HCT116 (cell line): ENCODE results near the gene SCFD2. TPM values are rescaled to one million over a fixed set of nuclear protein-coding genes. Genes with fewer than 3 reads are reported as not detected.

Source experiments
- ATAC-seq: fragments of 200-7000 bp; cut with Tn5 transposase; 2 replicates; pipeline ENCODE4 v1.9.1; 2020; ENCODE audit warnings: mild to moderate bottlenecking, moderate library complexity
- BruUV-seq: library from RNA; stranded (reverse); fragments of 400-500 nt; replicated peaks from 2 replicates; lab custom pipeline; 2021; lab: Mats Ljungman, UMichigan
- CTCF ChIA-PET: fragments of 300-600 bp; sonication (Branson Sonifier 250); formaldehyde crosslinking; loops from one replicate; lab custom pipeline; 2021; ENCODE audit warnings: antibody characterized with exemption; lab: Charles Lee
- POLR2A ChIA-PET: fragments of 300-600, 350-600 bp; sonication (Branson Sonifier 250); formaldehyde crosslinking; loops from one replicate; lab custom pipeline; 2021; ENCODE audit warnings: antibody characterized with exemption; lab: Charles Lee
- RAD21 ChIA-PET, 2 experiments: fragments of 300-600 bp; sonication (Branson Sonifier 250); formaldehyde crosslinking; loops; one replicate each; lab custom pipeline; 2023; ENCODE audit warnings: low total read pairs in 2 of 2; ENCODE audit not compliant: uncharacterized antibody in 2 of 2, unreplicated experiment in 2 of 2, low non-redundant PET in 1 of 2; lab: Charles Lee
- DNase-seq: peaks from one replicate; pipeline ENCODE4 v3.0.0-alpha.2; 2010; ENCODE audit warnings: low read depth, low spot score
- H2AFZ ChIP-seq: fragments of 200-600 bp; shearing (Covaris generic), sonication (generic); 2 replicates; pipeline ENCODE4 v1.6.1; 2017; ENCODE audit warnings: low read depth, mixed run types, mixed read lengths, antibody characterized with exemption, low read length; ENCODE audit not compliant: poor library complexity, severe bottlenecking
- H3K27ac ChIP-seq: 2 replicates; pipeline ENCODE4 v1.5.1; 2012; ENCODE audit warnings: low read depth, low read length
- H3K27me3 ChIP-seq: fragments of 200-600 bp; sonication (generic); 2 replicates; pipeline ENCODE4 v1.6.1; 2016; ENCODE audit warnings: mixed run types, low read length, mixed read lengths; ENCODE audit not compliant: insufficient read depth
- H3K36me3 ChIP-seq, 2 experiments: fragments of 200-500 bp in 1 of 2; fragments of 200-600 bp in 1 of 2; sonication (Bioruptor generic) in 1 of 2; sonication (generic) in 1 of 2; 2 replicates each; pipeline versions ENCODE4 v1.5.1 to v1.6.1; 2014 to 2016; ENCODE audit warnings: low read length in 2 of 2, inconsistent platforms in 1 of 2, mixed read lengths in 1 of 2, mixed run types in 1 of 2; ENCODE audit not compliant: insufficient read depth in 2 of 2, control insufficient read depth in 1 of 2
- H3K4me1 ChIP-seq, 2 experiments: fragments of 200-600 bp in 1 of 2; sonication (generic) in 1 of 2; 2 replicates each; pipeline versions ENCODE4 v1.5.1 to v1.6.1; 2012 to 2017; ENCODE audit warnings: low read length in 2 of 2, inconsistent platforms in 1 of 2, mild to moderate bottlenecking in 1 of 2, mixed read lengths in 1 of 2, mixed run types in 1 of 2, moderate library complexity in 1 of 2; ENCODE audit not compliant: insufficient read depth in 2 of 2, control insufficient read depth in 1 of 2
- H3K4me2 ChIP-seq: fragments of 200-600 bp; sonication (generic); 2 replicates; pipeline ENCODE4 v1.6.1; 2017; ENCODE audit warnings: mixed run types, low read length, mixed read lengths
- H3K4me3 ChIP-seq, 2 experiments: fragments of 200-600 bp in 1 of 2; sonication (generic) in 1 of 2; replicated peaks in 1 of 2; 2 replicates each; pipeline ENCODE4 v1.5.1; 2011 to 2016; ENCODE audit warnings: low read length in 2 of 2, control low read depth in 1 of 2, low read depth in 1 of 2, mild to moderate bottlenecking in 1 of 2, mixed read lengths in 1 of 2, mixed run types in 1 of 2
- H3K79me2 ChIP-seq: fragments of 200-600 bp; sonication (generic); 2 replicates; pipeline ENCODE4 v1.6.1; 2017; ENCODE audit warnings: mild to moderate bottlenecking, mixed run types, low read length, moderate library complexity, mixed read lengths; ENCODE audit not compliant: insufficient read depth
- H3K9ac ChIP-seq: fragments of 200-600 bp; sonication (generic); 2 replicates; pipeline ENCODE4 v1.6.1; 2016; ENCODE audit warnings: low read length, mixed read lengths
- H3K9me2 ChIP-seq: fragments of 200-600 bp; sonication (generic), shearing (Covaris generic); 2 replicates; pipeline ENCODE4 v1.6.1; 2017; ENCODE audit warnings: mixed run types, mild to moderate bottlenecking, moderate library complexity; ENCODE audit not compliant: insufficient read depth
- H3K9me3 ChIP-seq, 2 experiments: fragments of 200-500 bp in 1 of 2; fragments of 200-600 bp in 1 of 2; sonication (Bioruptor generic) in 1 of 2; sonication (generic) in 1 of 2; 2 replicates each; pipeline ENCODE4 v1.6.1; 2014 to 2017; ENCODE audit warnings: low read length in 2 of 2, mixed read lengths in 2 of 2, inconsistent platforms in 1 of 2, low read depth in 1 of 2, mild to moderate bottlenecking in 1 of 2, mixed run types in 1 of 2, moderate library complexity in 1 of 2; ENCODE audit not compliant: control insufficient read depth in 1 of 2, insufficient read depth in 1 of 2
- H4K20me1 ChIP-seq: fragments of 200-600 bp; sonication (generic), shearing (Covaris generic); 2 replicates; pipeline ENCODE4 v1.6.1; 2017; ENCODE audit warnings: mixed run types, mild to moderate bottlenecking, moderate library complexity; ENCODE audit not compliant: insufficient read depth
- CEBPB ChIP-seq: IDR thresholded peaks from 2 replicates; pipeline ENCODE4 v1.6.1; 2012; ENCODE audit warnings: low read depth
- CTCF ChIP-seq, 3 experiments: fragments of 200-600 bp in 1 of 3; sonication (generic) in 1 of 3; IDR thresholded peaks in 2 of 3; conservative IDR thresholded peaks in 1 of 3; 2 replicates each; pipeline ENCODE4 v1.5.1; 2012 to 2017; ENCODE audit warnings: low read depth in 2 of 3, low read length in 2 of 3, antibody characterized with exemption in 1 of 3, borderline replicate concordance in 1 of 3, control low read depth in 1 of 3, mild to moderate bottlenecking in 1 of 3, mixed read lengths in 1 of 3, mixed run types in 1 of 3, moderate library complexity in 1 of 3; ENCODE audit not compliant: insufficient read depth in 1 of 3
- ELF1 ChIP-seq: IDR thresholded peaks from 2 replicates; pipeline ENCODE4 v1.6.1; 2012; ENCODE audit warnings: low read depth, borderline replicate concordance
- EZH2phosphoT487 ChIP-seq: fragments of 200-600 bp; IDR thresholded peaks from 2 replicates; pipeline ENCODE4 v1.6.1; 2018; ENCODE audit warnings: antibody characterized with exemption, borderline replicate concordance
- RAD21 ChIP-seq: IDR thresholded peaks from 2 replicates; pipeline ENCODE4 v1.6.1; 2012; ENCODE audit warnings: low read depth, mild to moderate bottlenecking
- SIN3A ChIP-seq: IDR thresholded peaks from 2 replicates; pipeline ENCODE4 v1.6.1; 2012; ENCODE audit warnings: low read depth
- SP1 ChIP-seq: IDR thresholded peaks from 2 replicates; pipeline ENCODE4 v1.6.1; 2012; ENCODE audit warnings: low read depth
- YY1 ChIP-seq: IDR thresholded peaks from 2 replicates; pipeline ENCODE4 v1.6.1; 2011; ENCODE audit warnings: low read length, low read depth, moderate library complexity, mild to moderate bottlenecking; ENCODE audit not compliant: insufficient replicate concordance; ENCODE audit errors: extremely low read depth
- ZFX ChIP-seq: fragments of 450-650 bp; IDR thresholded peaks from 2 replicates; pipeline ENCODE4 v1.6.1; 2017
- intact Hi-C: fragments of 100-400 bp; cut with micrococcal nuclease; formaldehyde crosslinking; loops from 2 replicates; pipeline ENCODE4 v1.10.0; 2022
- total RNA-seq: library from RNA; stranded (reverse); gene quantifications from one replicate; pipeline ENCODE4 v1.2.1, GENCODE V29; 2021; ENCODE audit not compliant: unreplicated experiment

Gene SCFD2
- total RNA-seq, 1 experiment from 2014 or later: 13.6 TPM

GRCh38 chr4:53227451-53227850, 138.4 kb downstream of the SCFD2 start:
- no peak for ATAC-seq
- intact Hi-C loops: no loop called here
- Histone ChIP-seq H3K4me3 (no peak overlapping the region), H3K4me2 (no peak overlapping the region)
- TF ChIP-seq CTCF (IDR thresholded peaks at IDR 0.05 in 2 of 3, conservative IDR thresholded peaks at IDR 0.05 in 1 of 3; ENCODE audit: borderline replicate concordance in 1 of 3, insufficient read depth in 1 of 3, low read depth in 2 of 3, low read length in 2 of 3): no peak
- no peak for TF ChIP-seq SIN3A
- TF ChIP-seq EZH2phosphoT487: no peak
- TF ChIP-seq CEBPB: no peak
- TF ChIP-seq SP1: no peak
- no peak for TF ChIP-seq ELF1
- no peak for TF ChIP-seq RAD21
- TF ChIP-seq YY1: no peak
- no peak for TF ChIP-seq ZFX
- TF ChIP-seq, all 23 proteins: peak for 0
- H3K36me3 ChIP-seq: no peaks in the 10 kb centered on the region
- POLR2A ChIA-PET: no interaction called here
- no peak for DNase-seq
- no peaks in the 10 kb centered on the region for H3K9me3 ChIP-seq
- no peak overlapping the region for H3K9ac ChIP-seq
- H3K9me2 ChIP-seq: no peaks in the 10 kb centered on the region
- H3K27me3 ChIP-seq: no peaks in the 10 kb centered on the region
- H3K79me2 ChIP-seq: no peaks in the 10 kb centered on the region
- H2AFZ ChIP-seq: no peak overlapping the region
- RAD21 ChIA-PET: no interaction called here
- no peaks in the 10 kb centered on the region; the same call in 1 of the 2 replicates for H4K20me1 ChIP-seq
- CTCF ChIA-PET: no interaction called here
- H3K4me1 ChIP-seq: no peaks in the 10 kb centered on the region
- BruUV-seq: no TSS peak
- H3K27ac ChIP-seq: no peak overlapping the region
